ENCODE data around the gene THSD4. TPM values are rescaled to one million over a fixed set of nuclear protein-coding genes. Genes with fewer than 3 reads are reported as not detected.

THSD4 gene
- total RNA-seq, 1 donor from 2014 or later: 1.4 TPM

- Mint-ChIP-seq H3K27me3 (ENCODE audit: low read depth) (no peaks in the 10 kb centered on the region), H3K27ac (ENCODE audit: unreplicated experiment) (no peak overlapping the region), H3K4me1 (peaks cover 52% of the 10 kb centered on the region), H3K9me3 (peaks cover 3% of the 10 kb centered on the region), H3K4me3 (no peak overlapping the region), H3K36me3 (ENCODE audit: low read depth) (no peaks in the 10 kb centered on the region)
- TF ChIP-seq, protein P1, sequence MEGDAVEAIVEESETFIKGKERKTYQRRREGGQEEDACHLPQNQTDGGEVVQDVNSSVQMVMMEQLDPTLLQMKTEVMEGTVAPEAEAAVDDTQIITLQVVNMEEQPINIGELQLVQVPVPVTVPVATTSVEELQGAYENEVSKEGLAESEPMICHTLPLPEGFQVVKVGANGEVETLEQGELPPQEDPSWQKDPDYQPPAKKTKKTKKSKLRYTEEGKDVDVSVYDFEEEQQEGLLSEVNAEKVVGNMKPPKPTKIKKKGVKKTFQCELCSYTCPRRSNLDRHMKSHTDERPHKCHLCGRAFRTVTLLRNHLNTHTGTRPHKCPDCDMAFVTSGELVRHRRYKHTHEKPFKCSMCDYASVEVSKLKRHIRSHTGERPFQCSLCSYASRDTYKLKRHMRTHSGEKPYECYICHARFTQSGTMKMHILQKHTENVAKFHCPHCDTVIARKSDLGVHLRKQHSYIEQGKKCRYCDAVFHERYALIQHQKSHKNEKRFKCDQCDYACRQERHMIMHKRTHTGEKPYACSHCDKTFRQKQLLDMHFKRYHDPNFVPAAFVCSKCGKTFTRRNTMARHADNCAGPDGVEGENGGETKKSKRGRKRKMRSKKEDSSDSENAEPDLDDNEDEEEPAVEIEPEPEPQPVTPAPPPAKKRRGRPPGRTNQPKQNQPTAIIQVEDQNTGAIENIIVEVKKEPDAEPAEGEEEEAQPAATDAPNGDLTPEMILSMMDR (conservative IDR thresholded peaks at IDR 0.05): no peak
- DNase-seq (ENCODE audit: low read depth, low spot score): no peak
These were observed 113.1 kb downstream of the THSD4 start for GRCh38 chr15:71228403-71228802.

- Mint-ChIP-seq H3K4me3 (no peak overlapping the region), H3K27me3 (ENCODE audit: low read depth) (no peaks in the 10 kb centered on the region), H3K4me1 (peaks cover 37% of the 10 kb centered on the region), H3K36me3 (ENCODE audit: low read depth) (no peaks in the 10 kb centered on the region), H3K9me3 (no peaks in the 10 kb centered on the region), H3K27ac (ENCODE audit: unreplicated experiment) (no peak overlapping the region)
- TF ChIP-seq, protein P1 (conservative IDR thresholded peaks at IDR 0.05): no peak
- no peak for DNase-seq (ENCODE audit: low read depth, low spot score)
These were observed 115.0 kb downstream of the THSD4 start for GRCh38 chr15:71230303-71230702.

GRCh38 chr15:71231758-71232157 is 116.5 kb downstream of the THSD4 start:
- peaks cover 24% of the 10 kb centered on the region for H3K4me1 Mint-ChIP-seq
- H3K27me3 Mint-ChIP-seq (ENCODE audit: low read depth): no peaks in the 10 kb centered on the region
- TF ChIP-seq, protein P1 (conservative IDR thresholded peaks at IDR 0.05): no peak
- H3K4me3 Mint-ChIP-seq: no peak overlapping the region
- DNase-seq (ENCODE audit: low read depth, low spot score): no peak
- H3K36me3 Mint-ChIP-seq (ENCODE audit: low read depth): no peaks in the 10 kb centered on the region
- H3K9me3 Mint-ChIP-seq: no peaks in the 10 kb centered on the region
- no peak overlapping the region for H3K27ac Mint-ChIP-seq (ENCODE audit: unreplicated experiment)

DNA sequence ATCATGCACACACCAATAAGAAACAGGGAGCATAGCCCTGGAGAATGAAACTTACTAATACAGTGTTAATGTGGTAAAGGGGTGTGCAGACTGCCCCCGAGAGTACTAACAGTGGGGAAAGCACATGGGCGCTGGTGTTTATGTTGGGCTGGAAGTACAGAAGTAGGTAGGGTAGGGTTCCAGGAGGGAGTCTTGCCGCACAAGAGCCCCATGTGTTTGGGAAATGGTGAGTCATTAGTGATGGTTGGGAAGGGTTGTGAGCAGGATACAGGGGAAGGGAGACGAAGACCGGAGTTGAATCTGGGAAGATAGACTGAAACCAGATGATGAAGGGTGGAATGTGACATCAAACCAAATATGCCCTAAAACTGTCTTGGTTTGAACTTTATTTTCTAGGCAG is 117.1 kb downstream of the THSD4 start:
- no peak for DNase-seq (ENCODE audit: low read depth, low spot score)
- H3K27ac Mint-ChIP-seq (ENCODE audit: unreplicated experiment): peak overlapping the region; percentile 3
- H3K4me1 Mint-ChIP-seq: peaks cover 18% of the 10 kb centered on the region
- no peak overlapping the region for H3K4me3 Mint-ChIP-seq
- no peaks in the 10 kb centered on the region for H3K9me3 Mint-ChIP-seq
- no peaks in the 10 kb centered on the region for H3K36me3 Mint-ChIP-seq (ENCODE audit: low read depth)
- TF ChIP-seq, protein P1 (conservative IDR thresholded peaks at IDR 0.05): no peak
- H3K27me3 Mint-ChIP-seq (ENCODE audit: low read depth): no peaks in the 10 kb centered on the region

DNA sequence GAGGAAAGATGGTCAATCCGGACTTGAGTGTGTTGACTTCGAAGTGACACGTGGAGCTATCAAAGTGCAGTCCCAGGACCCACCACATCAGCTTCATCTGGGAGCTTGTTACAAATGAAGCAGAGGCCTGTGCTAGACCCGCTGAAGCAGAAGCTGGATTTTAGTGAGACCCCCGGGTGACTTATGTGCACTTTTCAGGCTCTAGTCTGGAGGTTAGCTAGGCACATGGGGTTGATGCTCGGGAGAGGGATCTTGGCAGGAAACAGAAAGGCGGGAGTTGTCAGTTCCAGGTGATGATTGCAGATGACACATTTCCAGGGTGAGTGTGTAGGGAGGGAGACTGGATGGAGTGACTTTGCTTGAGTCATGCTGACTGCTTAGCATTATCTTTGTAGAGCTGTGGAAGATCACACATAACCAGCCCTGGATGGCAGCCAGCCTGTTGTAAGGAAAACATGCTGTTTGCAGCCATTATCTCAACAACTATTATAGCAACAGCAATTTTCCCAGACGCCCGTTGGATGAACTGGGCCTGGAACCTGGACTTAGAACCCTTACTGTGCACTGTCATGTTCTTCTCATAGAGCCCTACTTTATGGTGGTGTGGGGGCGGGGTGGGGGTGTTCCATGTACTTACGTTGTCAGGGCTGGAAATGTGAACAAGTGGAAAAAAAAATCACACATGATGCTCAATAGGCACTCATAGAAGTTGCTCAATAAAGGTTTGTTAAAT is 122.4 kb downstream of the THSD4 start:
- Mint-ChIP-seq H3K4me1 (no peaks in the 10 kb centered on the region), H3K4me3 (no peak overlapping the region), H3K27me3 (ENCODE audit: low read depth) (no peaks in the 10 kb centered on the region), H3K9me3 (peaks cover 4% of the 10 kb centered on the region), H3K27ac (ENCODE audit: unreplicated experiment) (no peak overlapping the region), H3K36me3 (ENCODE audit: low read depth) (peaks cover 3% of the 10 kb centered on the region)
- TF ChIP-seq, protein P1 (conservative IDR thresholded peaks at IDR 0.05): no peak
- no peak for DNase-seq (ENCODE audit: low read depth, low spot score)
